ENCODE measurements around the gene LOXL4. TPM values are rescaled to one million over a fixed set of nuclear protein-coding genes. Genes with fewer than 3 reads are reported as not detected.

The LOXL4 gene
- total and polyA plus RNA-seq, 2 donors: 0.99 to 3.6 TPM

- Histone ChIP-seq H3K4me3 (ENCODE audit: low read length in 2 of 2) (no peak overlapping the region), H3K27ac (ENCODE audit: low read depth in 1 of 2, low read length in 1 of 2) (no peak overlapping the region), H3K4me1 (ENCODE audit: control insufficient read depth in 2 of 2, insufficient read depth in 2 of 2, low read length in 2 of 2) (peaks cover 0 to 8% of the 10 kb centered on the region in 2 donors), H3K27me3 (ENCODE audit: control insufficient read depth in 2 of 2, insufficient read depth in 1 of 2, low read length in 1 of 2) (peaks cover 3 to 56% of the 10 kb centered on the region in 2 donors), H3K9me3 (ENCODE audit: control insufficient read depth in 2 of 2, insufficient read depth in 1 of 2, low read length in 1 of 2) (no peaks in the 10 kb centered on the region), H3K36me3 (ENCODE audit: control insufficient read depth in 2 of 2, insufficient read depth in 2 of 2, low read length in 1 of 2) (no peaks in the 10 kb centered on the region)
- no peak for DNase-seq (ENCODE audit: low read depth in 6 of 9, low spot score in 9 of 9)
- 71% methylated on average over 8 of the region's 8 CpGs for WGBS
These were observed 1.5 kb upstream of the LOXL4 start for GRCh38 chr10:98269435-98269912.

DNA sequence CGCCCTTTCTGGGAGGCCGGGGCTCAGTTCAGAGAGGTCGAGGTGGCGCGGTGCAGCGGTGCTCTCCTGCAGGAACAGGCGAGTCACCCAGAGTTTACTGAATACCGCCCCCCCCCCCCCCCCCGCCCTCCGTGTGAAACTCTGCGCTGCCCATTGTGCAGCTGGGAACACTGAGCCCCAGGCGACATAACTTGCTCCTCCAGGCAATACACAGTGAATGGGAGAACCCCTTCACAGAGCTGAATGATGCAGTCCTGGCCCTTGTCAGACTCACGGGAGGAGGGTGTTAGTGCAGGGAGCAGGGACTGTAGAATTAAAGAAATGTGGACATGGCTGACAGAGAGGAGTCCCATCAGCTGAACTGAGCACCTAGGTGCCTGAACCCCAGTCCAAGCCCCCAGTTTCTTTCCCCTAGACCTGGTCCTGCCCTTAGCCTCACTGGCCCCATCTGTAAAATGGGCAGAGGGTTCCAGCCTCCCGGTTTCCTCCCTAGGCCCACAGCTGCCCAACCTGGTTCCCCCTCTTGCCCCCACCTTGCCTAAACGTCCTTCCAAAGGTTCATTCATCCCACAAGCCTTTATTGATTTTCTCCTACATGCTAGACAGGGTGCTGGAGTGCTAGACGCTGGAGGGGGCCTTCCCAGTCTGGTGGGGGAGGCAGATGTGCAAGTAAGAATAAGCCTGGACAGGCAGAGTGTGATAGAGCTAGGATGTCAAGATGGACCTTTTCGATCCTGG, 869 bp upstream of the LOXL4 start:
- H3K4me1 ChIP-seq (ENCODE audit: control insufficient read depth in 2 of 2, insufficient read depth in 2 of 2, low read length in 2 of 2): peaks cover 0 to 8% of the 10 kb centered on the region in 2 donors
- WGBS: 23% methylated on average over 17 of the region's 17 CpGs
- no peaks in the 10 kb centered on the region for H3K36me3 ChIP-seq (ENCODE audit: control insufficient read depth in 2 of 2, insufficient read depth in 2 of 2, low read length in 1 of 2)
- H3K9me3 ChIP-seq (ENCODE audit: control insufficient read depth in 2 of 2, insufficient read depth in 1 of 2, low read length in 1 of 2): no peaks in the 10 kb centered on the region
- DNase-seq (ENCODE audit: low read depth in 6 of 9, low spot score in 9 of 9): no peak
- H3K27me3 ChIP-seq (ENCODE audit: control insufficient read depth in 2 of 2, insufficient read depth in 1 of 2, low read length in 1 of 2): peaks cover 3 to 56% of the 10 kb centered on the region in 2 donors
- H3K4me3 ChIP-seq (ENCODE audit: low read length in 2 of 2): peak overlapping the region; percentile 34 to 44
- no peak overlapping the region for H3K27ac ChIP-seq (ENCODE audit: low read depth in 1 of 2, low read length in 1 of 2)

DNA sequence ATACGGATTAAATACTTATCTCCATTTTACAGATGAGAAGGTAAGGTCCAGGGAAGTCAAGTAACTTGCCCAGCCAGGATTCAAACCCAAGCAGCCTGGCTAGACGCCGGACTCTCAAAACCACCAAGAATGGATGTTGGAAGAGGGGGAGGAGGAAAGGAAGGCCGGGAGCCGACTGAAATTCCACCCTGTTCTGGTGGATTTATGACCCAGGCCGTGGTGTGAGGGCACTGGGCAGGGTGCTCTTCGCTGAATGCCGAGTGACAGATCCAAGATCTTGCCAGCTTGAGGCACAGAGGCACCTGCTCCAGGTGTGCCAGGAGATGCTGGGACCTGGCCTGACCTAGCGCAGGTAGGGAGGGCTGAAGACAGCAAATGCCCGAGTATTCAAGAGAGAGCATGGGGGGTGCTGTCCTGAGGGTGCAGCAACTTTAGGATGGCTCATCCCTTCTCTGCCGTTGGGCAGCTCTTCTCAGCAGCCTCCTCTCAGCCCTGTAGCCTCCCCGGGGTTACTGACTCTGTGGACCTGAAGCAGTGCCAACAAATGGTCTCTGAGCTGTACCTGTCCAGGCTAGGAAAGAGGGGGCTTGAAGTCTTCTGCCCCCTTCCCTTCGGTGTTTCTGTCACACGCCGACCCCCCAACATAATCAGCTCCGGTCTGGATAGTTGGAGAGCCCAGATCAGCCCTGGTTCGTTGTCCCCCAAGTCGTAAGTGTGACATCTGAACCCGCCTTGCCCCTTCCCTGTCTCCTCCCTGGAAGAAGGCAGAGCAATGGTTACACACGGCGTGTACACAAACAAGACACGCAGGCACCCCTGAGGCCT, 713 bp downstream of the LOXL4 start:
- Histone ChIP-seq H3K9me3 (ENCODE audit: control insufficient read depth in 2 of 2, insufficient read depth in 1 of 2, low read length in 1 of 2) (no peaks in the 10 kb centered on the region), H3K4me1 (ENCODE audit: control insufficient read depth in 2 of 2, insufficient read depth in 2 of 2, low read length in 2 of 2) (peaks cover 0 to 8% of the 10 kb centered on the region in 2 donors), H3K27ac (ENCODE audit: low read depth in 1 of 2, low read length in 1 of 2) (no peak overlapping the region), H3K36me3 (ENCODE audit: control insufficient read depth in 2 of 2, insufficient read depth in 2 of 2, low read length in 1 of 2) (no peaks in the 10 kb centered on the region), H3K27me3 (ENCODE audit: control insufficient read depth in 2 of 2, insufficient read depth in 1 of 2, low read length in 1 of 2) (peaks cover 3 to 49% of the 10 kb centered on the region in 2 donors), H3K4me3 (ENCODE audit: low read length in 2 of 2) (no peak overlapping the region)
- no peak for DNase-seq (ENCODE audit: low read depth in 6 of 9, low spot score in 9 of 9)
- 88% methylated on average over 22 of the region's 22 CpGs for WGBS

DNA sequence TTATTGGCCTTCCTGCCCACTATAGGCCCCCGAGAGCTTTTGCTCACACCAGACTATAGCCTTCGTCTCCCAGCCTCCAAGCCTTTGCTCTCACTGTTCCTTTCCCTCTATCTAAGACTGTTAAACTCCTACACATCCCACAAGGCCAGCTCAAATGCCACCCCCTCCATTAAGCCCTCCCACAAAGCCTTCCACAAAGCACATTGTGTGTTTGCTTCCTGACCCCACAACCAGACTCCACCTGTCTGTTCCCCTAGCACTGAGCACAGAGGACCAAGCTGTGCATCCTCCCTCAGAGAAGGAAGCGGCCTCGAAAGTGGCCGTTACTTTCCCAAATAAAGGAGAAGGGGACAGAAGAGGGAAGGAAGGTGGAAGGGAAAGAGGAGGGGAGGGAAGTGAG, 1.3 kb downstream of the LOXL4 start:
- WGBS: 96% methylated on average over 5 of the region's 5 CpGs
- Histone ChIP-seq H3K4me1 (ENCODE audit: control insufficient read depth in 2 of 2, insufficient read depth in 2 of 2, low read length in 2 of 2) (peaks cover 0 to 8% of the 10 kb centered on the region in 2 donors), H3K9me3 (ENCODE audit: control insufficient read depth in 2 of 2, insufficient read depth in 1 of 2, low read length in 1 of 2) (no peaks in the 10 kb centered on the region), H3K27me3 (ENCODE audit: control insufficient read depth in 2 of 2, insufficient read depth in 1 of 2, low read length in 1 of 2) (peaks cover 3 to 46% of the 10 kb centered on the region in 2 donors), H3K36me3 (ENCODE audit: control insufficient read depth in 2 of 2, insufficient read depth in 2 of 2, low read length in 1 of 2) (no peaks in the 10 kb centered on the region), H3K27ac (ENCODE audit: low read depth in 1 of 2, low read length in 1 of 2) (no peak overlapping the region), H3K4me3 (ENCODE audit: low read length in 2 of 2) (no peak overlapping the region)
- no peak for DNase-seq (ENCODE audit: low read depth in 6 of 9, low spot score in 9 of 9)

DNA sequence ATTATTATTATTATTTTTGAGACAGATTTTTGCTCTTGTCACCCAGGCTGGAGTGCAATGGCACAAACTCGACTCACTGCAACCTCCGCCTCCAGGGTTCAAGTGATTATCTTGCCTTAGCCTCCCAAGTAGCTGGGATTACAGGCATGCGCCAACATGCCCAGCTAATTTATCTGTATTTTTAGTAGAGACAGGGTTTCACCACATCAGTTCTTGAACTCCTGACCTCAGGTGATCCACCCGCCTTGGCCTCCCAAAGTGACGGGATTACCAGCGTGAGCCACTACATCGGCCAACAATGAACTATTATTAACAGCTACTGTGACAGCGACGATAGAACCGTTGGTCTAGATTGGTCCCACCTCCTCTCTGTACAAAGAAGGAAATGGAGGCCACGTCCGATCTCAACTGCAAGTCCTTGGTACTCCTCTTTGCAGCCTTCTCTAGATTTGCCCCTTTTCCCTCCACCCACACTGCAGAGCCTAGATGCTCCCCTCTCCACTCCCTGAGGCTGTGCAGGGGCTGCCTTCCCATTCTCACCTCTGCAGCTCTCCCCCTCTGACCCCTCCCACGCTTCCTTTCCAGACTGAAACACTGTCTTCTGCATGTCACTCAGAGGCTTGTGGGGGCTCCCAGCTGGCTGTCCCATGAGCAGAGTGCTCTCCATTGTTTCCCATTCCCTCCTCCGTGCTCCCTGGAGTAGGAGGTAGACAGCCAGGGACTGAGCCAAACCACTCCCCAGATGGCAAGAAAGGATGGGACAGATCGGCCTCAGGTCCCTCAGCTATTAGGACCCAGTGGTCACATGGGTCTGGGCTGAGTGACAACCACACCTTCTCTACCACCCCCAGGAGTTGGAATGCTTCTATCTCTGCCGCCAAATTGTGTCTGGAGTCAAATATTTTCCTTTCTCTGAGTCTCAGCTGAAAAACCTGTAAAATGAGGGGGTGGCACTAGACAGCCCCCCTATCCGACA, 2.3 kb downstream of the LOXL4 start:
- Histone ChIP-seq H3K4me3 (ENCODE audit: low read length in 2 of 2) (no peak overlapping the region), H3K27me3 (ENCODE audit: control insufficient read depth in 2 of 2, insufficient read depth in 1 of 2, low read length in 1 of 2) (peaks cover 3 to 43% of the 10 kb centered on the region in 2 donors), H3K27ac (ENCODE audit: low read depth in 1 of 2, low read length in 1 of 2) (no peak overlapping the region), H3K36me3 (ENCODE audit: control insufficient read depth in 2 of 2, insufficient read depth in 2 of 2, low read length in 1 of 2) (no peaks in the 10 kb centered on the region), H3K4me1 (ENCODE audit: control insufficient read depth in 2 of 2, insufficient read depth in 2 of 2, low read length in 2 of 2) (peaks cover 0 to 8% of the 10 kb centered on the region in 2 donors), H3K9me3 (ENCODE audit: control insufficient read depth in 2 of 2, insufficient read depth in 1 of 2, low read length in 1 of 2) (no peaks in the 10 kb centered on the region)
- no peak for DNase-seq (ENCODE audit: low read depth in 6 of 9, low spot score in 9 of 9)
- WGBS: 92% methylated on average over 17 of the region's 17 CpGs

GRCh38 chr10:98264378-98265065, 3.5 kb downstream of the LOXL4 start:
- Histone ChIP-seq H3K4me3 (ENCODE audit: low read length in 2 of 2) (no peak overlapping the region), H3K36me3 (ENCODE audit: control insufficient read depth in 2 of 2, insufficient read depth in 2 of 2, low read length in 1 of 2) (no peaks in the 10 kb centered on the region), H3K9me3 (ENCODE audit: control insufficient read depth in 2 of 2, insufficient read depth in 1 of 2, low read length in 1 of 2) (no peaks in the 10 kb centered on the region), H3K4me1 (ENCODE audit: control insufficient read depth in 2 of 2, insufficient read depth in 2 of 2, low read length in 2 of 2) (peaks cover 0 to 8% of the 10 kb centered on the region in 2 donors), H3K27me3 (ENCODE audit: control insufficient read depth in 2 of 2, insufficient read depth in 1 of 2, low read length in 1 of 2) (peaks cover 3 to 31% of the 10 kb centered on the region in 2 donors), H3K27ac (ENCODE audit: low read depth in 1 of 2, low read length in 1 of 2) (no peak overlapping the region)
- no peak for DNase-seq (ENCODE audit: low read depth in 6 of 9, low spot score in 9 of 9)
- 77% methylated on average over 12 of the region's 12 CpGs for WGBS

DNA sequence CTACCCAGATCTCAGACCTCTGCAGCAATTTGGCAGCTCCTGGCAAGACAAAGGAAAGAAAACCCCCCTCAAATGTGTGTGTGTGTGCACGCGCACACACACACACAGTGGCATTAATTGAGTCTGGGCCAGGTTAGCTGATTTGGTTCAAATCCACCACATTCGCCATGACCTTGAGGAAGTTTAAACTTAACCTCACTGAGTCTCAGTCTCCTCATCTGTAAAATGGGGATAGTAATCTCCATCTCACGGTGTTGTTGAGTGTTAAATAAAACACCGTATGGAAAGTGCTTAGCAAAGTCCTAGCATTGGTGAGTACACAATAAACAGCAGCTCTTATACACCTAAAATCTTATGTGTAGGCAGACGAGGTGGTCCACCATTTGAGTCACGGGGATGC, 4.9 kb downstream of the LOXL4 start:
- no peaks in the 10 kb centered on the region for H3K9me3 ChIP-seq (ENCODE audit: control insufficient read depth in 2 of 2, insufficient read depth in 1 of 2, low read length in 1 of 2)
- no peak overlapping the region for H3K27ac ChIP-seq (ENCODE audit: low read depth in 1 of 2, low read length in 1 of 2)
- H3K4me3 ChIP-seq (ENCODE audit: low read length in 2 of 2): no peak overlapping the region
- H3K36me3 ChIP-seq (ENCODE audit: control insufficient read depth in 2 of 2, insufficient read depth in 2 of 2, low read length in 1 of 2): no peaks in the 10 kb centered on the region
- no peak for DNase-seq (ENCODE audit: low read depth in 6 of 9, low spot score in 9 of 9)
- WGBS: 97% methylated on average over 7 of the region's 7 CpGs
- peaks cover 0 to 19% of the 10 kb centered on the region in 2 donors for H3K27me3 ChIP-seq (ENCODE audit: control insufficient read depth in 2 of 2, insufficient read depth in 1 of 2, low read length in 1 of 2)
- H3K4me1 ChIP-seq (ENCODE audit: control insufficient read depth in 2 of 2, insufficient read depth in 2 of 2, low read length in 2 of 2): peaks cover 0 to 2% of the 10 kb centered on the region in 2 donors

DNA sequence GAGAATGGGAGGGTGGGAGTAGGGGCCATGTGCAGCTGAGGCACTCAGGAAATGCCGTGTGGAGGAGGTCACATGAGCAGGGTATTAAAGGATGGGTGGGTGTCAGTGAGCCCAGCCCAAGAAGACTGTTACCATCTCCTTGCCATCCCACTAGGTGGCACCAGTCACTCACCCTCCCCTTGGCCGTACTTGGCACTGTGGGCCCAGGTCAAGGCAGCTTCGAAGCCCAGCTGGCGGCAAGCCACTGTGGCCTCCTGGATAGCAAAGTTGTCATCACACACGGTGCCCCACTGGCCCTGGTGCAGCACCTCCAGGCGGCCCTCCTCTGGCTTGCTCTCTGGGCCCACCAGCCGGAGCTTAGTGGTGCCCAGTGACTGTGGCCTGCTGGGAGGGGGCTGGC, 5.4 kb downstream of the LOXL4 start:
- no peak overlapping the region for H3K4me3 ChIP-seq (ENCODE audit: low read length in 2 of 2)
- H3K27ac ChIP-seq (ENCODE audit: low read depth in 1 of 2, low read length in 1 of 2): no peak overlapping the region
- H3K9me3 ChIP-seq (ENCODE audit: control insufficient read depth in 2 of 2, insufficient read depth in 1 of 2, low read length in 1 of 2): no peaks in the 10 kb centered on the region
- peaks cover 0 to 14% of the 10 kb centered on the region in 2 donors for H3K27me3 ChIP-seq (ENCODE audit: control insufficient read depth in 2 of 2, insufficient read depth in 1 of 2, low read length in 1 of 2)
- whole genome bisulfite sequencing: 91% methylated on average over 7 of the region's 7 CpGs
- H3K36me3 ChIP-seq (ENCODE audit: control insufficient read depth in 2 of 2, insufficient read depth in 2 of 2, low read length in 1 of 2): no peaks in the 10 kb centered on the region
- no peaks in the 10 kb centered on the region for H3K4me1 ChIP-seq (ENCODE audit: control insufficient read depth in 2 of 2, insufficient read depth in 2 of 2, low read length in 2 of 2)
- no peak for DNase-seq (ENCODE audit: low read depth in 6 of 9, low spot score in 9 of 9)
